Pancreas (tissue), 10 donors: ENCODE data around the gene RALGPS2. TPM values are rescaled to one million over a fixed set of nuclear protein-coding genes. Genes with fewer than 3 reads are reported as not detected.

Experiments used
- ATAC-seq, 4 donors: fragments of 200-7000 bp; cut with Tn5 transposase; one replicate each; pipeline versions ENCODE4 v1.8.0 to v1.9.1; 2020; ENCODE audit warnings: mild to moderate bottlenecking in 4 of 4, moderate library complexity in 4 of 4
- DNase-seq, 6 donors: peaks; one replicate each; pipeline ENCODE4 v3.0.0-alpha.2; 2020
- FAIRE-seq: peaks from 2 replicates; lab custom pipeline; 2012; peaks lifted over from hg19 to GRCh38; lab: Jason Lieb, UNC
- H3K27ac ChIP-seq, 4 donors: fragments of 200-600 bp; sonication (generic); 1 replicate in 3 of 4; 2 replicates in 1 of 4; pipeline versions ENCODE4 v1.5.0 to v1.8.0; 2020
- H3K27me3 ChIP-seq, 4 donors: fragments of 200-600 bp; one replicate each; pipeline ENCODE4 v1.8.0; 2021
- H3K36me3 ChIP-seq, 3 donors: fragments of 200-600 bp; sonication (generic) in 1 of 3; one replicate each; pipeline versions ENCODE4 v1.5.0 to v1.8.0; 2020 to 2021
- H3K4me1 ChIP-seq, 3 donors: fragments of 200-600 bp; one replicate each; pipeline ENCODE4 v1.8.0; 2021
- H3K4me3 ChIP-seq, 4 donors: fragments of 200-600 bp; sonication (generic) in 2 of 4; one replicate each; pipeline versions ENCODE4 v1.5.0 to v1.8.0; 2020 to 2021
- H3K9me3 ChIP-seq, 4 donors: fragments of 200-600 bp; one replicate each; pipeline ENCODE4 v1.8.0; 2021
- CTCF ChIP-seq, 4 donors: fragments of 200-600 bp; sonication (generic) in 3 of 4; IDR thresholded peaks; one replicate each; pipeline versions ENCODE4 v1.5.0 to v1.8.0; 2021; ENCODE audit warnings: antibody characterized with exemption in 4 of 4
- WGBS, 2 donors: extraction: QIAGEN DNeasy Blood & Tissue Kit; methylation state at CpG; one replicate each; pipeline ENCODE4 v1.1.7; 2013; 5-methylcytosine and 5-hydroxymethylcytosine counted together
- intact Hi-C, 3 donors: fragments of 100-400 bp; cut with DNase I; formaldehyde crosslinking; loops; one replicate each; pipeline versions ENCODE4 v1.11.1 to v1.14.2; 2022
- polyA plus RNA-seq, 2 donors: library from polyadenylated mRNA; stranded (reverse); fragments of 200-250 nt; gene quantifications; one replicate each; pipeline ENCODE4 v1.2.3, GENCODE V29; 2013
- total RNA-seq, 6 donors: library from RNA; stranded (reverse); fragmentation: NEBNext Ultra II Directional in 4 of 6; extraction: Animal tissue kit (Norgen Biotek cat#: 25700) in 4 of 6; gene quantifications; one replicate each; pipeline versions ENCODE4 v1.2.1 to v1.2.4, GENCODE V29; 2021 to 2023
- donor health status: healthy with polysubstance abuse.
- donor health status: DM: no; HTN: no; CAD: no; lungs with moderate emphysema.
- donor health status: DM: no; HTN: no; CAD: no.
- donor health status: control.
- donor health status: control.
- donor health status: Bipolar disorder and iron deficiency.
- donor health status: DM: yes; HTN: yes; CAD: no.
- donor health status: DM: no; HTN: no; CAD: no.
- donor health status: DM: no; HTN: no; CAD: no.
- donor health status: DM: yes; HTN: yes; CAD: no.

Gene RALGPS2
- 10 to 100 TPM in 3 of 6 donors, 1 to 10 TPM in 3; 5.0 to 11.6 (median 8.9) TPM for total RNA-seq
- polyA plus RNA-seq, result 1 to 10 TPM; 1.9 to 5.0 TPM

- DNase-seq (peak; percentile 60 to 87 (median 76)), FAIRE-seq (no peak), ATAC-seq (peak; percentile 75 to 87 (median 84))
- Histone ChIP-seq H3K9me3 (no peaks in the 10 kb centered on the region), H3K36me3 (no peaks in the 10 kb centered on the region), H3K27me3 (no peaks in the 10 kb centered on the region), H3K27ac (peak within 1 kb of the TSS; percentile 80 to 98 (median 94)), H3K4me1 (peaks cover 0 to 14% (median 7%) of the 10 kb centered on the region in 3 donors), H3K4me3 (peak within 1 kb of the TSS; percentile 89 to 99 (median 92))
- intact Hi-C loops, result no loop called here
- TF ChIP-seq CTCF (IDR thresholded peaks at IDR 0.05), result no peak
- WGBS, 2 donors, result 1% methylated on average over 22 to 90 of the region's 90 CpGs
These were observed at the start of gene RALGPS2 for GRCh38 chr1:178724728-178725465. Gene RALGPS2 (plus strand): TSS chr1:178725244. CDS start chr1:178776765, 51,521 bp downstream.

GRCh38 chr1:178679237-178679636, 45.8 kb upstream of the RALGPS2 start:
- H3K4me3 ChIP-seq, result no peak overlapping the region
- 81% methylated on average over 2 of the region's 2 CpGs for whole genome bisulfite sequencing, 2 donors
- no peaks in the 10 kb centered on the region for H3K9me3 ChIP-seq
- H3K4me1 ChIP-seq, result no peaks in the 10 kb centered on the region
- H3K36me3 ChIP-seq, result no peaks in the 10 kb centered on the region
- DNase-seq, result no peak
- intact Hi-C loops, result no loop called here
- H3K27me3 ChIP-seq, result no peaks in the 10 kb centered on the region
- no peak overlapping the region for H3K27ac ChIP-seq
- TF ChIP-seq CTCF (IDR thresholded peaks at IDR 0.05), result no peak
- no peak for FAIRE-seq
- ATAC-seq, result no peak

GRCh38 chr1:178682429-178682828, 42.6 kb upstream of the RALGPS2 start:
- Histone ChIP-seq H3K36me3 (no peaks in the 10 kb centered on the region), H3K27ac (no peak overlapping the region), H3K27me3 (no peaks in the 10 kb centered on the region), H3K4me1 (no peaks in the 10 kb centered on the region), H3K4me3 (no peak overlapping the region), H3K9me3 (no peaks in the 10 kb centered on the region)
- ATAC-seq (no peak), DNase-seq (no peak), FAIRE-seq (no peak)
- intact Hi-C loops, result no loop called here
- TF ChIP-seq CTCF (IDR thresholded peaks at IDR 0.05), result no peak
- 36 to 40% methylated on average over 2 of the region's 2 CpGs for WGBS, 2 donors

- intact Hi-C loops, result no loop called here
- Histone ChIP-seq H3K9me3 (no peaks in the 10 kb centered on the region), H3K36me3 (no peaks in the 10 kb centered on the region), H3K4me3 (no peak overlapping the region), H3K4me1 (no peaks in the 10 kb centered on the region), H3K27ac (no peak overlapping the region), H3K27me3 (no peaks in the 10 kb centered on the region)
- 59 to 75% methylated on average over 2 of the region's 2 CpGs for WGBS, 2 donors
- FAIRE-seq (no peak), ATAC-seq (no peak), DNase-seq (no peak)
- no peak for TF ChIP-seq CTCF (IDR thresholded peaks at IDR 0.05)
These were observed 42.2 kb upstream of the RALGPS2 start for GRCh38 chr1:178682886-178683285.

GRCh38 chr1:178683291-178683690, 41.8 kb upstream of the RALGPS2 start:
- Histone ChIP-seq H3K9me3 (no peaks in the 10 kb centered on the region), H3K27me3 (no peaks in the 10 kb centered on the region), H3K27ac (no peak overlapping the region), H3K4me3 (no peak overlapping the region), H3K36me3 (no peaks in the 10 kb centered on the region), H3K4me1 (no peaks in the 10 kb centered on the region)
- ATAC-seq, result no peak
- intact Hi-C loops, result no loop called here
- no peak for FAIRE-seq
- WGBS, 2 donors, result 89 to 90% methylated on average over 2 of the region's 2 CpGs
- DNase-seq, result no peak
- TF ChIP-seq CTCF (IDR thresholded peaks at IDR 0.05), result no peak
